HPDE6-E6E7 (cell line): ENCODE data around the gene SLC2A11.
"Not testable (repeated sequence)": the region's sequence is repeated elsewhere in the genome, so short reads cannot be mapped to it uniquely, and the experiment has no call there.

ENCODE experiments used
- DNase-seq: peaks from one replicate; pipeline ENCODE4 v3.0.0; 2011; ENCODE audit warnings: missing footprints; ENCODE audit errors: extremely low spot score

The SLC2A11 gene

DNA sequence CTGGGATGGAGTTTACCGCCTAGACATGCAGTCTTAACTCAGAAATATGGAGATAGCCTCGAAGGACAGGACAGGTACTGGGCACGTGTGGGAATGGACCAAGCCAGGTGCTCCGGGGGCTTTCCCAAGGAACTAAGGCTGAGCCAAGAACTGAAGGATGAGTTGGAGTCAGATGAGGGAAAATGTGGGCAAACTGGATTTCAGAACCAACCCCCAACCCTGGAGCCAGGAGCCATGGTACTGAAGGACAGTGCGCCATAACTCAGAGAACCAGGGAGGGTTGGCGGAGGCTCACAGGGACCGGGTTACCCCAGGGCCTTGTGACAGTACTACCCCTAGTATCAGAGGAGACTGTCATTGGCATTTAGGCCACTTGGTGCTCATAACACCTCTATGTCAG, 34.1 kb downstream of the SLC2A11 start:
- DNase-seq, result no peak

DNA sequence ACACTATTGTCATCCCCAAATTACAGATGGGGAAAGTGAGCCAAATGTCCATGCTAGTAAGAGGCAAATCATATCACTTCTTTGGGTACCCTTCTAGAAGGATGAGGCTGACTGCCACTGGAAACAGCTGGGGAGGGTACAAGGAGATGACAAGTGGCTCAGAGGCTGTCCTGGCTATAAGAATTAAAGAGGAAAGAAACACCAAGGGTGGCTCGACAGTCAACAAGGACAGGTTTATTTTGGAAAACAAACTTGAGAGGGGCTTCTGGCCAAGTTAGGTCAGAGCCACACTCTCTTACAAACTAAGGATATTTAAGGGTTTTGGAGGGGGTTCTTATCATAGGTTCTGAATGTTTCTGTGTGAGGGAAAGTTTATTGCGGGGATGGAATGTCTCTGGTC, 34.5 kb downstream of the SLC2A11 start:
- DNase-seq, result no peak

DNA sequence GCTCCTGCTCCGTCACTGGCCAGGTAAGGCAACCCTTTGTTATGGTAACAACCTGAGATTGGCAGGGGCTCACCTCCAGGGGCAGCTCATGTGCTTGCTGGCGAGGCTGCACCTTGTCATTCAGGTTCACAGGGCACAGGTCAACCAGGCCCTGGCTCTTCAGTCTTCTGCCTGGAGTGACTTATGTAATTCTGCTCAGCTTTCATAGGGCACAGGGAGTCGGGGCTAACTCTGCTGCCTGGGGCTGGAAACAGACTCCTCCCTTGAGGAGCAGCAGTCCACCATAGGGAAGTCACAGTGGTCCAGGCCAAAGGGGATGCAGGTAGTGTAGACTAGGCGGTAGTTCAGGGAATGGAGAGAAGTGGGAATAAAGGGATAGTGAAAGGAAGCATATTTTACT, 35.0 kb downstream of the SLC2A11 start:
- no peak for DNase-seq

DNA sequence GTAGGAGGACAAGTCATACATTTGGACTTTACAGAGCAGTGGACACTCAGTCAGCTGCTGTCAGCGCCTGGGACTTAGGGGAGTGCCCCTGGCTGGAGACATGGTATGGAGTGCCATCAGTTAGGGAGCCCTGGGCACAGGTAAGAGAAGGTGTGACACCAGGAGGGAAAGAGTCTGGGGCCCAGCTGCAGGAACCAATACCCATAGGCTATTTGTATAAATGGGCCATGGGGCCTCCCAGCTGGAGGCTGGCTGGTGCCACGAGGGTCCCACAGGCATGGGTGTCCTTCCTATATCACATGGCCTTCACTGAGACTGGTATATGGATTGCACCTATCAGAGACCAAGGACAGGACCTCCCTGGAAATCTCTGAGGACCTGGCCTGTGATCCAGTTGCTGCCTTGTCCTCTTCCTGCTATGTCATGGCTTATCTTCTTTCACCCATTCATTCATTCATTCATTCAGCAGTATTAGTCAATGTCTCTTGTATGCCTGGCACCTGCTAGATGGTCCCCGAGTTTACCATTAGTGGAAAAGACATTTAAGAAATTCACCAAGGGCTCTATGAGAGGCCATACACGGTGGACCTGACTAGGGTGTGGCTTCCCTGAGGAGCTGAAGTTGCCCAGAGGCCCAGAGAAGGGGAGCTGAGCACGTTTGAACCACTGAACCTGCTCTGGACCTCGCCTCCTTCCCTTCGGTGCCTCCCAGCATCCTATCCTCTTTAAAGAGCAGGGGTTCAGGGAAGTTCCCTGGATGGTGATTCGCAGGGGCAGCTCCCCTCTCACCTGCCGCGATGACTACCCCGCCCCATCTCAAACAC, 35.7 kb downstream of the SLC2A11 start:
- no peak for DNase-seq

DNA sequence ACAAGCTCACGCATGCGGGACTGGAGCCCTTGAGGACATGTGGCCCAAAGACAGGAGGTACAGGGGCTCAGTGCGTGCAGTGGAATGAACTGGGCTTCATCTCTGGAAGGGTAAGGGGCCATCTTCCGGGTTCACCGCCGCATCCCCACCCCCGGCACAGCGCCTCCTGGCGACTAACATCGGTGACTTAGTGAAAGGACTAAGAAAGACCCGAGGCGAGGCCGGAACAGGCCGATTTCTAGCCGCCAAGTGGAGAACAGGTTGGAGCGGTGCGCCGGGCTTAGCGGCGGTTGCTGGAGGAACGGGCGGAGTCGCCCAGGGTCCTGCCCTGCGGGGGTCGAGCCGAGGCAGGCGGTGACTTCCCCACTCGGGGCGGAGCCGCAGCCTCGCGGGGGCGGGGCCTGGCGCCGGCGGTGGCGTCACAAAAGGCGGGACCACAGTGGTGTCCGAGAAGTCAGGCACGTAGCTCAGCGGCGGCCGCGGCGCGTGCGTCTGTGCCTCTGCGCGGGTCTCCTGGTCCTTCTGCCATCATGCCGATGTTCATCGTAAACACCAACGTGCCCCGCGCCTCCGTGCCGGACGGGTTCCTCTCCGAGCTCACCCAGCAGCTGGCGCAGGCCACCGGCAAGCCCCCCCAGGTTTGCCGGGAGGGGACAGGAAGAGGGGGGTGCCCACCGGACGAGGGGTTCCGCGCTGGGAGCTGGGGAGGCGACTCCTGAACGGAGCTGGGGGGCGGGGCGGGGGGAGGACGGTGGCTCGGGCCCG, 36.5 kb downstream of the SLC2A11 start, which contains the start of gene MIF:
TSS of gene MIF (plus strand) at position 439 of the 765 bp plus-strand sequence. CDS start at position 531, 92 bp downstream.
- DNase-seq, result peak; percentile 78

DNA sequence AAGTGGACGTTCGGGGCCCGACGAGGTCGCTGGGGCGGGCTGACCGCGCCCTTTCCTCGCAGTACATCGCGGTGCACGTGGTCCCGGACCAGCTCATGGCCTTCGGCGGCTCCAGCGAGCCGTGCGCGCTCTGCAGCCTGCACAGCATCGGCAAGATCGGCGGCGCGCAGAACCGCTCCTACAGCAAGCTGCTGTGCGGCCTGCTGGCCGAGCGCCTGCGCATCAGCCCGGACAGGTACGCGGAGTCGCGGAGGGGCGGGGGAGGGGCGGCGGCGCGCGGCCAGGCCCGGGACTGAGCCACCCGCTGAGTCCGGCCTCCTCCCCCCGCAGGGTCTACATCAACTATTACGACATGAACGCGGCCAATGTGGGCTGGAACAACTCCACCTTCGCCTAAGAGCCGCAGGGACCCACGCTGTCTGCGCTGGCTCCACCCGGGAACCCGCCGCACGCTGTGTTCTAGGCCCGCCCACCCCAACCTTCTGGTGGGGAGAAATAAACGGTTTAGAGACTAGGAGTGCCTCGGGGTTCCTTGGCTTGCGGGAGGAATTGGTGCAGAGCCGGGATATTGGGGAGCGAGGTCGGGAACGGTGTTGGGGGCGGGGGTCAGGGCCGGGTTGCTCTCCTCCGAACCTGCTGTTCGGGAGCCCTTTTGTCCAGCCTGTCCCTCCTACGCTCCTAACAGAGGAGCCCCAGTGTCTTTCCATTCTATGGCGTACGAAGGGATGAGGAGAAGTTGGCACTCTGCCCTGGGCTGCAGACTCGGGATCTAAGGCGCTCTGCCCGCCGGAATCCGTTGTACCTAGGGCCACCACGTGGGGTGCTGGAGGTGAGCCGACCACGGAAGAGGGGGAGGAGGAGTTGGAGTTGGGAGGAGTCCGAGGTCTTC, 37.3 kb downstream of the SLC2A11 start:
- peak; percentile 67 for DNase-seq

DNA sequence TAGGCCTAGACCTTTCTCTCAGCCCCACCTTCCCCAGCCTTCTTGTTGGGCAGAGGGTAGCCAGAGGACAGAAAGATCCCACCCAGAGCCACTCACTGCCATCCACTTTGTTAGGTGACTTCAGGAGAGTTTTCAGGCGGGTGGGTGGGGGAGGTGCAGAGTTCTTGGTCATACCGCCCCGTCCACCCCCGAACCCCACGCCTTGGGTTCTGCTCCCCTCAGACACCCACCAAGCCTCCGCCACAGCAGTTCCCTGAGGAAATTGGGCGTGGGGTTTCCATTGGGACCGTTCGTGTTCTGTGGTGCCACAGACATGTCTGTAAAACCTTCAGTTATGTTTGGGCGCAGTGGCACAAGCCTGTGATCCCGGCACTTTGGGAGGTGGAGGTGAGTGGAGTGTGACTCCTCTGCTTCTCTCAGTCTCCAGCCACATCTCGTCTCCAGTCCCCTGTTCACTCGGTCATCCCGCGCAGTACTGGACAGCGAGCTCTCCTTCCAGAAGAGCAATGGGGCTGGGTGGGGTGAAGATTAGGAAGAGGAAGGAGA, 38.0 kb downstream of the SLC2A11 start:
- no peak for DNase-seq

DNA sequence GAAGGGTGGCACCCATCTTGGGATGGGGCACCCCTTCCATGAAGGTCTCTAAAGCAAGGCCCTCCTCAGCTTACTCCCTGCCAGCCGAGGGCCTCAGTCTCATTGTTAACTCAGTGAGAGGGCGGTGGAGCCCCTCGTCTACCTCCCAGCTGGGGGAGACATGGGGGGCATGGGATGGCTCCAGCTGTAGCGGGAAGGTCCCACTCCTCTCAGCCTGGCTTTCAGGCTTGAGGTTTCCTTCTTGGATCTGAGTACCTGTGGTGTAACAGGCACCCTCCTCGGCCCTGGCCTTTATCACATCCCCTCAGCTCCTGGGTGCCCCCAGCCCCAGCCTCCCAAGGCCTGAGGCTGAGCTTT, 38.5 kb downstream of the SLC2A11 start:
- no peak for DNase-seq

DNA sequence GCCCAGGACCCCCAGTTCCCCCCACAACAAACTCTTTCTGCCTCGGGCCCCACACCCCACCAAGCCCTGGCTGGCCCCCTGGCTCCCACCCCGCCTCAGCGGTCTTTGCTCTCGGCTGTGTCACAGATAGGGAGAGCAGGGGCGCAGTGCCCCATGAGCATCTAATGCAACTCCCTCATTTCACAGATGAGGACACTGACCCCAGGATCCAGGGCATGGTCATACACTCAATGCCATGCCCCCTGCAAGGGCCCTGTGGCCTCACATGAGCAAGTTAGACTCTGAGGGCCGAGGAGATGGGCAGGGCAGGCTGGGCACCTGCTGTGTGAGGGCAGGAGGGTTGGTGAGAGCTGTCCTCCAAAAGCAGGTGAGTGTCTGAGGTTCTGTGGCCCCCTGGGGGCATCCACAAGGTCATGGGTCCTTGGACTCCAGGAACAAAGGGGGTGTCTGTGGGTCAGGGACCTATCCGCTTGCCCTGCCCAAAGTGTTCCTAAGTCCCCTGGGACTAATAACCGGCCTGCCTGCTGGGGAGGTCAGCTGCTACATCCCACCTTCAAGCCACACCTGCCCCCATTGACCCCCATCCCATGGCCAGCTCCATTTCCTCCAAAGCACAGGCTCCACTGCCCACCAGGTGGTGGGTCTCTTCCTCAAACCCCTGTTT, 39.0 kb downstream of the SLC2A11 start:
- no peak for DNase-seq

DNA sequence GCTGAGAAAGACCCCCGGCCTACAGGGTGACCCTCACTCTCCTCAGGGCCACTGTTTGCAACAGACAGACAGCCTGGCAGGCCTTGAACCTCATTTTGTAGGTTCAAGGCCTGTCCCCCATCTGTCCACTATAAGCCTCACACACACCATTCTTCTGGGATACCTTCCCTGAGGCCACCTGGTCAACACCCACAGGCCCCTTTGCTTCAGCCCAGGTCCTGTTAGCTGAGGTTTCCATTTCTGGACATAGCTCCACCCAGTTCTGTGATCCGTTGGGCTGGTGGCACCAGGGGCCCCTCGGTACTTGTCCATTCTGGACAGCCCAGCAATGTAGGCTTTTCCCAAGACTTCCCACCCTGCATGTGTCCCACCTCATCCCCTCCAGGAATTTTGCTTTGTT, 39.6 kb downstream of the SLC2A11 start:
- DNase-seq, result no peak

DNA sequence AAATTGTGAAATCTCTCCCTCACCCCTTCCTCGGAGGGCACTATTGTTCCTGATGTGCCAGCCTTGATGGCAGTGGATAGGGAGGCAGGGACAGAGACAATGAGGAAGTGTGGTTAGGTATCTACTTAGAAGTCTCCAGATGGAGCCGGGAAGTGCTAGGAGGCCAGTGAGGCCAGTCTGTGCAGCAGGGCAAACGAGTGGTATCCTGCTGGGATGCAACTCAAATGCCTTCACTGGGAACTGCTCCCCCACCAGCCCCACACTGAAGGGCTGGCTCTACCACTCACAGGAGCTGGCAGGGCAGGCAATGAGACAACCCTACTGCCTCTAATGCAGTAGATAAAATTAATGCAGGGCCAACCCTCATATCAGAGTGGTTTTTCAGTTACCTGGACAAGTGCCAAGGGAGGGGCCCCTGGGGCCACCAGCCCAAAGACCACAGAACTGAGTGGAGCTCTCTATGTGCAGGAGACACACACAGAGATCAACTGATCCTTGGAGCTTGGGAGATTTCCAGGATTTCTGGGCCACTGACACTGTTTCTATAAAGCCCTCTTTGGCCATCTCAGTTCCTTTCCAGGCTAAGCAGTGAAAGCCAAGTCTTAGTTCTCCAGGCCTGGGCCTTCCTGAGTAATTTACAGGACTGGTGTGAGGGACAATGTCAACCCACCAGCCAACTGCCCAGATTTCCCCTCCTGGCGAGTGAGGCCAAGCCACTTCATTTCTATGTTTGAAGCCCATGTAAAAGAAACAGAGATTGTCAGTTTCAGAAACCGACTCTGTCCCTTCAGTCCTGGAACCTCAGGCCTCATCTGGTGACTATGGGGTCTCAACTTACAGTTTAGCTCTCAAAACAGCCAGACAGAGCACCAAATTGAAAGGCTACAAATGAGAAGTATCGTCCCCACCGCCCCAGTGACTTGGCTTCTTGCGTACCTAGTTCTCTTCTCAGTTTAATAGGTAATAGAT, 40.6 kb downstream of the SLC2A11 start:
- no peak for DNase-seq

DNA sequence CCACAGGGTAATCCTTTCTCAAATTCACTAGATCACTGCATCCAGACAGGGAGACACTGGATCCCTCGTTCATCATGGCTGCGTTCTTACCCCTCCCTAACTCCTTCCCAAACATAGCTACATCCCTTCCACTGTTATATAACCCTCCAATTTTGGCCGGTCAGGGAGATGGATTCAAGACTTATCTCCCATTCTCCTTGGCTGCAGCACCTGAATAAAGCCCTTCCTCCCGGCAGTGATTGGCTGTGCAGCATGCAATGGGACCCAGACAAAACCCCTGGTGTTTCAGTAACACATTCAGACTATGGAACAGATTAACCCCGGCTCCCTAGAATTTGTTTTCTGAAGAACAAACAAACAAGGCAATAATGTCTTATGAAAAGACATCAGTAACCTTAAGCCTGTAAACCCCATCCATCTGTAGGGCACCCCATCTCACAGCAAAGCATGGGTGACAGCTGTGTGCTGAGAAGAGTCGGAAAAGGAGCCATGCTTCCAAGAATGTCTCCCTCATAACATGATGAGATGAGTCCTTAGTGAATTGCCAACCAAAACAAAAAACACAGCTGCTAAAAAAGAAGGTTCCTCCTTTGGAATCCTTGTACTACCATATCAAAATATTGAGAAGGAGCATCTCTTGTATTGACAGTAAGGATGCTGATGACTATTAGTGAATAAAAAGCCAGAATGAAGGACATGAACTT, 41.5 kb downstream of the SLC2A11 start:
- DNase-seq, result no peak

DNA sequence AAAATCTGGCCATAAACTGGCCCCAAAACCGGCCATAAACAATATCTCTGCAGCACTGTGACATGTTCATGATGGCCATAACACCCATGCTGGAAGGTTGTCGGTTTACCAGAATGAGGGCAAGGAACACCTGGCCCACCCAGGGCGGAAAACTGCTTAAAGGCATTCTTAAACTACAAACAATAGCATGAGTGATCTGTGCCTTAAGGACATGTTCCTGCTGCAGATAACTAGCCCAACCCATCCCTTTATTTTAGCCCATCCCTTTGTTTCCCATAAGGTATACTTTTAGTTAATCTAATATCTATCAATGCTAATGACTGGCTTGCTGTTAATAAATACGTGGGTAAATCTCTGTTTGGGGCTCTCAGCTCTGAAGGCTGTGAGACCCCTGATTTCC, 42.6 kb downstream of the SLC2A11 start:
- not testable (repeated sequence) for DNase-seq

DNA sequence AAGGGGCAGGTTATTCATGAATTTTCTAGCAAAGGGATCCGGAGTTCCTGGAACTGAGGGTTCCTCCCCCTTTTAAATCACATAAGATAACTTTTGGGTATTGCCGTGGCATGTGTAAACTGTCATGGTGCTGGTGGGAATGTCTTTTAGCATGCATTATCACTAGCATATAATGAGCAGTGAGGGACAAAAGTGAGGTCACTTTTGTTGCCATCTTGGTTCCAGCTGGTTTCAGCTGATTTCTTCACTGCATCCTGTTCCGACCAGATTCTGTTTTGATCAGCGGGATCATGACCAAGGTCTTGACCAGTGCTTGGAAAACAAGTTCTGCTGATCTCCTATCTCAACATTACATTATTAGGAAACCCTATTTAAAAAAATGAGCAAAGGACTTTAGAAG, 43.9 kb downstream of the SLC2A11 start:
- no peak for DNase-seq

DNA sequence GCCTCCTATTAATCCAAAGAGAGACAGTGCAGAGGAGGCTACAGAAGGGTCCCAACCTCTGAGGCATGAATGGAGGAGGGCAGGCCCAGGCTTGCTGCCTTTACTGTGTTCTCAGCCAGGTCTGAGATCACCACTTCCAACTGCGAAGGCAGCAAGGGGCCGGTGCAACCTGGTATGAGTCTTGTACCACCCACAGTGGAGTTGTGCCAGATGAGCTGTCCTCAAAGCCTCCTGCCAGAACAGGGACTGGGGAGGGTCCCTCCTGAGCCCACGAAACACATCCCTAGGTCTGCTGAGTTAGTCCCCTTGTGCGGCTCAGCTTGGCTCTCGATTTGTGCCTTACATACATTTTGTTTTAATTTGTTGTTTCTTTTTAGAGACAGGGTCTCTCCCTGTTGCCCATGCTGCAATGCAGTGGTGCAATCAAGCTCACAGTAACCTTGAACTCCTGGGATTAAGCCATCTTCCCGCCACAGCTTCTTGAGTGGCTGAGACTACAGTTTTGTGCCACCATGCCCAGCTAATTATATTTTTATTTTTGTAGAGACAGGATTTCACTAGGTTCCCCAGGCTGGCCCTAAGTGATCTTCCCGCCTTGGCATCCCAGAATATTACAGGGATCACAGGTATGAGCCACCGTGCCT, 45.8 kb downstream of the SLC2A11 start:
- peak; percentile 88 for DNase-seq

DNA sequence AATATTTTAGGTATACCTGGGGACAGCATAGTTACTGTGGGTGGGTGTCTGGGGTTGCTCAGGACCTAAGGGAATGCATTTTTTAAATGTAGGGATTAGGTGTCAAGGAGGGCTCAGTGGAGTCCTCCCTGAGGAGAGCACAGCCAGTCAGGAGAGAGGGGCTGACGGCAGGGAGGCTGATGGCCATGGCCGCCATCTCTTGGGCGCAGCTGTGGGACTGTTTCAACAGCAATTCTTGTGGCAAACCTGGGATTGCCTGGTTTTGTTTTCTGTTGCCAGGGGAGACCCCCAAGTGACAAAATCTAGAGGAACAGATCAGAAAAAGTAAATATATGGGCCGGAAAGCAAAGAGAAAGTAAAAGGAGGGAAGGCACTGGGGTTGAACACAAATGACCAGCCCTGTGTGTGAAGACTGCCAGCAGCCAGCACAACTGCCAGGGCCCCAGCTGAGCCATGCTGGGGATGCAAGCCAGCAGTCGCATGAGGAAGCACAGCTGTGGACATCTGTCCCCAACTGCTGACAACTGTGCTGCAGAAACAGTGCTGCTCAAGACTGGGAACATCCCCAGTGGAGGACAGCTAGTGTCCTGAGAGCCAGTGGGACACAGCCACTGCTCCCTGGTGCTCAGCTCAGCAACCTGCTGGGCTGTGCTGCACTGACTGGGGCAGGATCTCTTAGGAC, 47.0 kb downstream of the SLC2A11 start:
- no peak for DNase-seq

DNA sequence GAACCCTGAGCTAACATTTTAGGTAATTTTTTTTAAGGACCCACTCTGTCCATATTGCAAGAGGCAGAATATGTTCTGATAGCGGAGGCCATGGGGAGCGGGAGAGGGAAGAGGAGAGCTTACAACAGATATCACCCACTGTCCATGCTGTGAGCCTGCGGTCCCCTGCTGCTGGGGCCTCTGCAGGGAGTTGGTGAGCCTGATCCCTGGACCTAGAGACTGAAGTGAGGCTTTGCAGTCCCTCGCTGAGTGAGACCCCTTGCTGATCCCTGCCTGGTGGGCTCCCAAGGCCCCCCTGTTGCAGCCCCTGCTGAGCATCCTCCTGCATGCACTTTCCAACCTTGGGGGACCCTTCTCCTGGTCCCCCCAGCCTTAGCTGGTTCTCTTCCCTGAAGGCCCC, 49.0 kb downstream of the SLC2A11 start:
- DNase-seq, result no peak

DNA sequence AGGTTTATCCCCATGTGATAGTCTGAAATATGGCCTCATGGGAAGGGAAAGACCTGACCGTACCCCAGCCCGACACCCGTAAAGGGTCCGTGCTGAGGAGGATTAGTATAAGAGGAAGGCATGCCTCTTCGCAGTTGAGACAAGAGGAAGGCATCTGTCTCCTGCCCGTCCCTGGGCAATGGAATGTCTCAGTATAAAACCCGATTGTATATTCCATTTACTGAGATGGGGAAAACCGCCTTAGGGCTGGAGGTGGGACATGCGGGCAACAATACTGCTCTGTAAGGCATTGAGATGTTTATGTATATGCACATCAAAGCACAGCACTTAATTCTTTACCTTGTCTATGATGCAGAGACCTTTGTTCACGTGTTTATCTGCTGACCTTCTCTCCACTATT, 49.7 kb downstream of the SLC2A11 start:
- not testable (repeated sequence) for DNase-seq
